Ascending aorta (tissue), 2 donors: ENCODE measurements around the gene SIRT6. TPM values are rescaled to one million over a fixed set of nuclear protein-coding genes. Genes with fewer than 3 reads are reported as not detected.
A peak's percentile ranks its signal among the peaks of the same experiment; 100 is the strongest.

Experiments
- DNase-seq, 2 donors: peaks; one replicate each; pipeline ENCODE4 v3.0.0-alpha.2; 2019; ENCODE audit warnings: low spot score in 2 of 2
- H3K27ac ChIP-seq, 2 donors: fragments of 200-600 bp; sonication (generic); one replicate each; pipeline ENCODE4 v1.5.1; 2016 to 2017; ENCODE audit warnings: mild to moderate bottlenecking in 1 of 2
- H3K27me3 ChIP-seq: fragments of 200-600 bp; sonication (generic); one replicate; pipeline ENCODE4 v1.5.1; 2017
- H3K36me3 ChIP-seq, 2 donors: fragments of 200-600 bp; sonication (generic); one replicate each; pipeline ENCODE4 v1.5.1; 2016
- H3K4me1 ChIP-seq, 2 donors: fragments of 200-600 bp; sonication (generic); one replicate each; pipeline ENCODE4 v1.5.1; 2016 to 2017; ENCODE audit warnings: mild to moderate bottlenecking in 1 of 2
- H3K4me3 ChIP-seq, 2 donors: fragments of 200-600 bp; sonication (generic); one replicate each; pipeline ENCODE4 v1.5.1; 2016 to 2017; ENCODE audit warnings: mild to moderate bottlenecking in 1 of 2
- H3K9me3 ChIP-seq, 2 donors: fragments of 200-600 bp; sonication (generic); one replicate each; pipeline ENCODE4 v1.5.1; 2016
- intact Hi-C: fragments of 100-400 bp; cut with DNase I; formaldehyde crosslinking; loops from one replicate; pipeline ENCODE4 v1.15.1; 2023
- total RNA-seq: library from RNA; depleted of rRNA; stranded (reverse); fragments of >200 nt; gene quantifications from one replicate; pipeline ENCODE4 v1.1.0, GENCODE V29; 2016
- TF ChIP-seq, protein P1 (sequence below), 3 experiments: fragments of 200-600 bp in 2 of 3; fragments of 450-650 bp in 1 of 3; sonication (generic) in 2 of 3; IDR thresholded peaks; one replicate each; pipeline ENCODE4 v1.5.1; 2016 to 2019; ENCODE audit warnings: antibody characterized with exemption in 3 of 3, mild to moderate bottlenecking in 1 of 3, moderate library complexity in 1 of 3

Gene SIRT6
- total RNA-seq, 1 donor from 2014 or later, result 5.9 TPM

- no peak overlapping the region for H3K27ac ChIP-seq
- TF ChIP-seq, protein P1, sequence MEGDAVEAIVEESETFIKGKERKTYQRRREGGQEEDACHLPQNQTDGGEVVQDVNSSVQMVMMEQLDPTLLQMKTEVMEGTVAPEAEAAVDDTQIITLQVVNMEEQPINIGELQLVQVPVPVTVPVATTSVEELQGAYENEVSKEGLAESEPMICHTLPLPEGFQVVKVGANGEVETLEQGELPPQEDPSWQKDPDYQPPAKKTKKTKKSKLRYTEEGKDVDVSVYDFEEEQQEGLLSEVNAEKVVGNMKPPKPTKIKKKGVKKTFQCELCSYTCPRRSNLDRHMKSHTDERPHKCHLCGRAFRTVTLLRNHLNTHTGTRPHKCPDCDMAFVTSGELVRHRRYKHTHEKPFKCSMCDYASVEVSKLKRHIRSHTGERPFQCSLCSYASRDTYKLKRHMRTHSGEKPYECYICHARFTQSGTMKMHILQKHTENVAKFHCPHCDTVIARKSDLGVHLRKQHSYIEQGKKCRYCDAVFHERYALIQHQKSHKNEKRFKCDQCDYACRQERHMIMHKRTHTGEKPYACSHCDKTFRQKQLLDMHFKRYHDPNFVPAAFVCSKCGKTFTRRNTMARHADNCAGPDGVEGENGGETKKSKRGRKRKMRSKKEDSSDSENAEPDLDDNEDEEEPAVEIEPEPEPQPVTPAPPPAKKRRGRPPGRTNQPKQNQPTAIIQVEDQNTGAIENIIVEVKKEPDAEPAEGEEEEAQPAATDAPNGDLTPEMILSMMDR (IDR thresholded peaks at IDR 0.05), result no peak
- no peaks in the 10 kb centered on the region for H3K9me3 ChIP-seq
- no peak for DNase-seq
- peaks cover 4 to 12% of the 10 kb centered on the region in 2 donors for H3K36me3 ChIP-seq
- no peak overlapping the region for H3K4me3 ChIP-seq
- intact Hi-C loops, result loop anchor here (2.0 to 5.0 kb wide), 5 partner anchors 63 to 422 kb away; partner anchors contain the start of genes APBA3, CHAF1A, EEF2 and MRPL54
- H3K27me3 ChIP-seq, result no peaks in the 10 kb centered on the region
- H3K4me1 ChIP-seq, result peaks cover 12 to 14% of the 10 kb centered on the region in 2 donors
These were observed 1.8 kb upstream of the SIRT6 start for GRCh38 chr19:4183967-4184717.

DNA sequence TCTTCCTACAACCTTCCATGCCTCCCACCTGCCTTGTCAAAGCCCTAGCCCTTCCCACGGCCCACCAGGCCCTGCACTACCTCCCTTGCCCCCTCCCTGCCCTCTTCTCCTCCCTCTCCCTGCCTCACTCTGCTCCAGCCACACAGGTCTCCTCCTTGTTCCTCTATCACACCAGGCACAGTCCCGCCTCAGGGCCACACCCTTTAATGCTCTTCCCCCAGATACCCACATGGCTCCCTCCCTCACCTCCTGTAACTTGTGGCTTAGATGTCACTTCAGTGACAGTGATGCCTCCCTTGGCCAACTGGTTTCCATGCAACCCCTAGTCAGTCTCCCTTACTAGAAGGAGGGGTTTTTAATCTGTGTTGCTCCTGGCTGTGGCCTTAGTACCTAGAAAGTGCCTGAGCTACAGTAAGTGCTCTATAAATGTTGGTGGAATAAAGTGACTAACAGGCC lies 1.3 kb downstream of the SIRT6 start:
- TF ChIP-seq, protein P1 (IDR thresholded peaks at IDR 0.05), result no peak
- Histone ChIP-seq H3K27me3 (no peaks in the 10 kb centered on the region), H3K4me1 (peaks cover 12 to 14% of the 10 kb centered on the region in 2 donors), H3K36me3 (peaks cover 21 to 42% of the 10 kb centered on the region in 2 donors), H3K4me3 (peak overlapping the region in 1 of 2 donors; percentile 96), H3K9me3 (no peaks in the 10 kb centered on the region), H3K27ac (no peak overlapping the region)
- DNase-seq, result no peak
- intact Hi-C loops, result loop anchor here (5.0 kb wide), 4 partner anchors 66 to 419 kb away; partner anchors contain the start of genes APBA3, EEF2, MRPL54 and YJU2

DNA sequence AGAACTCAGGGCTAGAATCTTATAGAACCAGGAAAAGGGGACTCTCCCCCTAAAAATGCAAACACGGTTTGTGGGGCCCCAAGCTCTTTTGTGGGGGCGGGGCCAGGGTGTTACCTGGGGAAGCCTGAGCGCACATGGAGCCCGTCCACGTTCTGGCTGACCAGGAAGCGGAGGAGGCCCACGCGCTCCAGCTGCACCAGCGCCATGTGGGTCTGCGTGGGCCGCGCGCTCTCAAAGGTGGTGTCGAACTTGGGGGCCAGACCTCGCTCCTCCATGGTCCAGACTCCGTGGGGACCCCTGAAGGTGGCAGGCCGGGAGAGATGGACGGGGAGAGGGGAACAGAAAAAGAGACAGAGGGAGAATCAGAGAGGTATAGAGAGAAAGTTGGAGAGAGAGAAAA lies 3.4 kb downstream of the SIRT6 start:
- Histone ChIP-seq H3K4me1 (peaks cover 12 to 14% of the 10 kb centered on the region in 2 donors), H3K36me3 (peaks cover 31 to 56% of the 10 kb centered on the region in 2 donors), H3K4me3 (no peak overlapping the region), H3K9me3 (no peaks in the 10 kb centered on the region), H3K27me3 (no peaks in the 10 kb centered on the region), H3K27ac (no peak overlapping the region)
- intact Hi-C loops, result no loop called here
- DNase-seq, result no peak
- TF ChIP-seq, protein P1 (IDR thresholded peaks at IDR 0.05), result no peak

DNA sequence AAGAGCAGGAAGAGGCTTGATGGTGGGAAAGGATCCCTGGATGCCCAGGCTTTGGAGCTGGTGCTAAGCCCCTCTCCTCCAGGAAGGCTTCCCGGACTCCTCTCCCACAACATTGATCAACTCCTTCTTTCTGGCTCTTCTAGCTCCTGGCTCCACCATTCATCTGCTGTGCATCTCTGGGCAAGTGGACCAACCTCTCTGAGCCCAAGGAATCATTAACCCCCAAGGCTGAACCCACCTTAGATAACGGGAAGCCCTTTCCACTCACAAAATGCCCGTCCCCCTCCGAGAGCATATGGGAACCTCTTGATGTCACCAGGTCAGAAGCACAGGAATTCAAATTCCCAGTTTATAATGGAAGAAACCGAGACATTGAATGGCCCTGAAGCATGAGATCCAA lies 5.2 kb downstream of the SIRT6 start:
- intact Hi-C loops, result no loop called here
- Histone ChIP-seq H3K27ac (no peak overlapping the region), H3K36me3 (peaks cover 31 to 56% of the 10 kb centered on the region in 2 donors), H3K27me3 (no peaks in the 10 kb centered on the region), H3K4me1 (peaks cover 8 to 11% of the 10 kb centered on the region in 2 donors), H3K9me3 (no peaks in the 10 kb centered on the region), H3K4me3 (no peak overlapping the region)
- TF ChIP-seq, protein P1 (IDR thresholded peaks at IDR 0.05), result no peak
- DNase-seq, result no peak

DNA sequence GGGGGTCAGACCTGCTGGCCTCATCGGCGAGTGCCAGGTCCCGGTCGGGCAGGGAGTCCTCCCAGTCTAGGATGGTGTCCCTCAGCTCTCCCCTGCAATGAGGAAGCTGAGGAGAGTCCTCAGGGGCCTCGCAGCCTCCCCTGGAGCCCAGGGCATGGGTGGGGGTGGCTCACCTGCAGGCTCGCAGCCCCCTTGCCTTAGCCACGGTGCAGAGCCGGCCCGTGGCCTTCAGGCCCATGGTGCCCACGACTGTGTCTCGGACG lies 6.8 kb downstream of the SIRT6 start:
- H3K27me3 ChIP-seq, result no peaks in the 10 kb centered on the region
- intact Hi-C loops, result no loop called here
- DNase-seq, result no peak
- H3K4me3 ChIP-seq, result no peak overlapping the region
- no peak overlapping the region for H3K27ac ChIP-seq
- TF ChIP-seq, protein P1 (IDR thresholded peaks at IDR 0.05), result no peak
- peaks cover 31 to 55% of the 10 kb centered on the region in 2 donors for H3K36me3 ChIP-seq
- H3K4me1 ChIP-seq, result no peaks in the 10 kb centered on the region
- no peaks in the 10 kb centered on the region for H3K9me3 ChIP-seq
